Measurements from ENCODE around the gene NOS1.
"Not testable (repeated sequence)": the region's sequence is repeated elsewhere in the genome, so short reads cannot be mapped to it uniquely, and the experiment has no call there.

NOS1 gene

GRCh38 chr12:117227000-117227653 is 134.3 kb downstream of the NOS1 start:
- no peak for DNase-seq
- intact Hi-C loops (cut with DNase I): no loop called here

- intact Hi-C loops (cut with DNase I): no loop called here
- DNase-seq: no peak
Measured at GRCh38 chr12:117226505-117226904, 134.9 kb downstream of the NOS1 start.

- intact Hi-C loops (cut with DNase I): no loop called here
- no peak for DNase-seq
Measured at GRCh38 chr12:117225179-117225578, 136.2 kb downstream of the NOS1 start.

GRCh38 chr12:117220947-117221346 is 140.5 kb downstream of the NOS1 start:
- intact Hi-C loops (cut with DNase I); DNase-seq: not testable (repeated sequence)

GRCh38 chr12:117218149-117218548 is 143.3 kb downstream of the NOS1 start:
- intact Hi-C loops (cut with DNase I): loop anchor here (10.0 kb wide), 1 partner anchor 617 kb away; no protein-coding TSS in a partner anchor
- DNase-seq: no peak

- intact Hi-C loops (cut with DNase I): loop anchor here (10.0 kb wide), 1 partner anchor 618 kb away; no protein-coding TSS in a partner anchor
- DNase-seq: no peak
Measured at GRCh38 chr12:117216686-117217085, 144.7 kb downstream of the NOS1 start.

GRCh38 chr12:117214797-117215196 is 146.6 kb downstream of the NOS1 start:
- DNase-seq: no peak
- intact Hi-C loops (cut with DNase I): loop anchor here (10.0 kb wide), 1 partner anchor 620 kb away; no protein-coding TSS in a partner anchor

- intact Hi-C loops (cut with DNase I): loop anchor here (10.0 kb wide), 1 partner anchor 621 kb away; no protein-coding TSS in a partner anchor
- no peak for DNase-seq
Measured at GRCh38 chr12:117213295-117213808, 148.1 kb downstream of the NOS1 start.

GRCh38 chr12:117212563-117213190 is 148.7 kb downstream of the NOS1 start:
- intact Hi-C loops (cut with DNase I): loop anchor here (10.0 kb wide), 1 partner anchor 622 kb away; no protein-coding TSS in a partner anchor
- DNase-seq: peak; percentile 37 to 92 (median 80)

- intact Hi-C loops (cut with DNase I): loop anchor here (10.0 kb wide), 1 partner anchor 624 kb away; no protein-coding TSS in a partner anchor
- DNase-seq: no peak
Measured at GRCh38 chr12:117210266-117210918, 151.0 kb downstream of the NOS1 start.

- intact Hi-C loops (cut with DNase I): loop anchor here (10.0 kb wide), 1 partner anchor 625 kb away; no protein-coding TSS in a partner anchor
- peak in 1 of 42 donors; percentile 5 for DNase-seq
Measured at GRCh38 chr12:117209626-117210025, 151.8 kb downstream of the NOS1 start.

- intact Hi-C loops (cut with DNase I): no loop called here
- DNase-seq: no peak
Measured at GRCh38 chr12:117208811-117209455, 152.5 kb downstream of the NOS1 start.

GRCh38 chr12:117208206-117208605 is 153.2 kb downstream of the NOS1 start:
- intact Hi-C loops (cut with DNase I): no loop called here
- DNase-seq: no peak

- intact Hi-C loops (cut with DNase I): no loop called here
- DNase-seq: no peak
Measured at GRCh38 chr12:117207675-117208074, 153.8 kb downstream of the NOS1 start.

GRCh38 chr12:117202556-117202955 is 158.9 kb downstream of the NOS1 start:
- no peak for DNase-seq
- intact Hi-C loops (cut with DNase I): no loop called here

GRCh38 chr12:117202033-117202432 is 159.4 kb downstream of the NOS1 start:
- intact Hi-C loops (cut with DNase I): no loop called here
- DNase-seq: peak in 1 of 42 donors; percentile 16

GRCh38 chr12:117199956-117200744 is 161.3 kb downstream of the NOS1 start:
- DNase-seq: peak in 2 of 42 donors; percentile 0 to 15
- intact Hi-C loops (cut with DNase I): not testable (repeated sequence)

GRCh38 chr12:117196334-117196733 is 165.1 kb downstream of the NOS1 start:
- DNase-seq: peak in 2 of 42 donors; percentile 3 to 10
- intact Hi-C loops (cut with DNase I): not testable (repeated sequence)

Data from head of caudate nucleus (tissue), 42 donors.